22Rv1 (cell line): ENCODE data around the gene SERPINE2.

Experiments used
- ZFX ChIP-seq: fragments of 450-650 bp; IDR thresholded peaks from 2 replicates; pipeline ENCODE4 v1.6.1; 2017; ENCODE audit warnings: antibody characterized with exemption, borderline replicate concordance
- TF ChIP-seq, protein P1 (sequence below): fragments of 450-650 bp; IDR thresholded peaks from 2 replicates; pipeline ENCODE4 v1.5.1; 2017; ENCODE audit warnings: mild to moderate bottlenecking

DNA sequence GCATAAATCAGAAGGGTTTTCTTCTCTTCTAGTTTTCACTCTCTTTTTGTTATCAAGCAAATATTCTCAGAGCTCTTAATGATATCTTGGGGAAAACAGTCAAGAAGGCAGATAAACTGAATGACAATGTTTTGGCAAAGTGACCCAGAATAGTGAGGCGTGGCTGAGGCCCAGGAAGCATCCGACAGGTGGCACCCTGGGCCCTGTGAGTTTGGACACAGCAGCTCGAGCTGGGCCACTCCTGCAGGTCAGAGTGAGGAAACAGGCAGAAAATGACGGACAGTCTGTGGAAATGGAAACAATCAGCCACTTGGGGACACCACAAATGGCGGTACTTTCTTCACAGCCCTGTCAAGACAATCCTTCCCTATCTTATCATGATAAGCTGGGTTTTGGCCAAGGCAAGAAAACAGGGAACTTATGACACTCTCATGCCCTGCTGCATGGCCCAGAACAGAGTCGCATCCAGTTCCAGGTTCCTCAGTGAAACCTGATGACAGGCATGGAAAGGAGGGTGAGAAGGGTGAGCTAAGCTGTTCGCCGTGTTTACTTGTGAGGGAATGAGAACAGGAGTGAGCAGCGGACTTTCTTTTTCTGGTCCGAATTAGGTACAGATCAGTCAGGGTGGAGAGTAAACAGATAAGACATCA is 49.8 kb downstream of the SERPINE2 start:
- TF ChIP-seq, protein P1, sequence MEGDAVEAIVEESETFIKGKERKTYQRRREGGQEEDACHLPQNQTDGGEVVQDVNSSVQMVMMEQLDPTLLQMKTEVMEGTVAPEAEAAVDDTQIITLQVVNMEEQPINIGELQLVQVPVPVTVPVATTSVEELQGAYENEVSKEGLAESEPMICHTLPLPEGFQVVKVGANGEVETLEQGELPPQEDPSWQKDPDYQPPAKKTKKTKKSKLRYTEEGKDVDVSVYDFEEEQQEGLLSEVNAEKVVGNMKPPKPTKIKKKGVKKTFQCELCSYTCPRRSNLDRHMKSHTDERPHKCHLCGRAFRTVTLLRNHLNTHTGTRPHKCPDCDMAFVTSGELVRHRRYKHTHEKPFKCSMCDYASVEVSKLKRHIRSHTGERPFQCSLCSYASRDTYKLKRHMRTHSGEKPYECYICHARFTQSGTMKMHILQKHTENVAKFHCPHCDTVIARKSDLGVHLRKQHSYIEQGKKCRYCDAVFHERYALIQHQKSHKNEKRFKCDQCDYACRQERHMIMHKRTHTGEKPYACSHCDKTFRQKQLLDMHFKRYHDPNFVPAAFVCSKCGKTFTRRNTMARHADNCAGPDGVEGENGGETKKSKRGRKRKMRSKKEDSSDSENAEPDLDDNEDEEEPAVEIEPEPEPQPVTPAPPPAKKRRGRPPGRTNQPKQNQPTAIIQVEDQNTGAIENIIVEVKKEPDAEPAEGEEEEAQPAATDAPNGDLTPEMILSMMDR = peak; percentile 65
- TF ChIP-seq ZFX = no peak
